ENCODE results near the gene GABRA4. TPM values are rescaled to one million over a fixed set of nuclear protein-coding genes. Genes with fewer than 3 reads are reported as not detected.

GABRA4 gene
- total and polyA plus RNA-seq, 12 donors = 2.4 to 57.1 (median 25.4) TPM

DNA sequence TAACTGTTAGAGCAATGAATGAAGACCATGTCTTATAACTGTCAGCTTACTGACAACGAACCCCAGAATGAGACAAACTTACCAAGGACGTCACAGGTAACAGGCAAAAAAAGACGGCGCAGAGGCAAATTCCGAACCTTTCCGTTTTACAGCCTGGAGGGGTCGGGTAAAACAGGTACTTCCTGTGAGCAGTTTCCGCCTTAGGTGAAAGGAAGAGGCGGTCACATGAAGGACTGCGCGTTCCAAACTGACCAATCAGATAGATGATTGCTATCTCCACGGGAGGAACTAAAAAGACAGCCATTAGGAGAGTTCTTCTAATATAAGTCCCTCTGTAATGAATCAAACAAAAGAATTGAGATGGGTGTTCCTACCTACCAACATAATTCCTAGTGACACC is 84.3 kb downstream of the GABRA4 start, which contains the start of gene COX7B2:
TSS of gene COX7B2 (minus strand) at position 168 of the 400 bp plus-strand sequence. CDS start 174,053 bp downstream, outside the sequence.
- no peaks in the 10 kb centered on the region for H3K36me3 ChIP-seq
- no peak within 1 kb of the TSS for H3K27ac ChIP-seq
- H3K27me3 ChIP-seq = no peaks in the 10 kb centered on the region
- DNase-seq (no peak), ATAC-seq (no peak)
- WGBS, 2 donors = 86 to 89% methylated on average over 12 of the region's 12 CpGs
- H3K9me3 ChIP-seq = peaks cover 0 to 5% (median 0%) of the 10 kb centered on the region in 11 donors
- no peak within 1 kb of the TSS for H3K4me3 ChIP-seq
- TF ChIP-seq, protein P1, sequence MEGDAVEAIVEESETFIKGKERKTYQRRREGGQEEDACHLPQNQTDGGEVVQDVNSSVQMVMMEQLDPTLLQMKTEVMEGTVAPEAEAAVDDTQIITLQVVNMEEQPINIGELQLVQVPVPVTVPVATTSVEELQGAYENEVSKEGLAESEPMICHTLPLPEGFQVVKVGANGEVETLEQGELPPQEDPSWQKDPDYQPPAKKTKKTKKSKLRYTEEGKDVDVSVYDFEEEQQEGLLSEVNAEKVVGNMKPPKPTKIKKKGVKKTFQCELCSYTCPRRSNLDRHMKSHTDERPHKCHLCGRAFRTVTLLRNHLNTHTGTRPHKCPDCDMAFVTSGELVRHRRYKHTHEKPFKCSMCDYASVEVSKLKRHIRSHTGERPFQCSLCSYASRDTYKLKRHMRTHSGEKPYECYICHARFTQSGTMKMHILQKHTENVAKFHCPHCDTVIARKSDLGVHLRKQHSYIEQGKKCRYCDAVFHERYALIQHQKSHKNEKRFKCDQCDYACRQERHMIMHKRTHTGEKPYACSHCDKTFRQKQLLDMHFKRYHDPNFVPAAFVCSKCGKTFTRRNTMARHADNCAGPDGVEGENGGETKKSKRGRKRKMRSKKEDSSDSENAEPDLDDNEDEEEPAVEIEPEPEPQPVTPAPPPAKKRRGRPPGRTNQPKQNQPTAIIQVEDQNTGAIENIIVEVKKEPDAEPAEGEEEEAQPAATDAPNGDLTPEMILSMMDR (IDR thresholded peaks at IDR 0.05) = no peak
- H3K4me1 ChIP-seq = no peaks in the 10 kb centered on the region
- intact Hi-C loops (cut with DNase I) = no loop called here

DNA sequence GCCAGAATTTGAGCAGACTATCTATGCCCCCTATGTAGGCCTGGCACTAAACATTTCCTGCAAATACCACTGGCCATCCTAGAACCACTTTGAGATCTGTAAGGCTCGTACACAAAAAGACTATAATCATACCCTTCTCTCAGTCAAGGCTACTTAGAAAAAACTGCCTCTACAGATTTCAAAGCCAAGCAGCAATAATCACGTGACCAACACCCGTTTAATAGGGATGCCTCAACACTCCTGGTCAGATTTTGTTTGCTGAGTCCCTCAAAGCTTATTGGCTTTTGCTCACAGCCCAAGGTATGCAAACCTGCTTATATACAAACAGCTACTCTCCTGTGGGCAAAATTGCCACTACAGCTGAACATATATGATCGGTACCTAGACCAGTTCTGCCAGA is 85.2 kb downstream of the GABRA4 start:
- ATAC-seq (no peak), DNase-seq (no peak)
- no peaks in the 10 kb centered on the region for H3K27me3 ChIP-seq
- H3K4me3 ChIP-seq = no peak overlapping the region
- H3K27ac ChIP-seq = no peak overlapping the region
- TF ChIP-seq, protein P1 (IDR thresholded peaks at IDR 0.05) = no peak
- H3K4me1 ChIP-seq = no peaks in the 10 kb centered on the region
- WGBS, 2 donors = 78 to 81% methylated on average over 4 of the region's 4 CpGs
- intact Hi-C loops (cut with DNase I) = no loop called here
- H3K36me3 ChIP-seq = no peaks in the 10 kb centered on the region
- peaks cover 0 to 5% (median 0%) of the 10 kb centered on the region in 11 donors for H3K9me3 ChIP-seq

DNA sequence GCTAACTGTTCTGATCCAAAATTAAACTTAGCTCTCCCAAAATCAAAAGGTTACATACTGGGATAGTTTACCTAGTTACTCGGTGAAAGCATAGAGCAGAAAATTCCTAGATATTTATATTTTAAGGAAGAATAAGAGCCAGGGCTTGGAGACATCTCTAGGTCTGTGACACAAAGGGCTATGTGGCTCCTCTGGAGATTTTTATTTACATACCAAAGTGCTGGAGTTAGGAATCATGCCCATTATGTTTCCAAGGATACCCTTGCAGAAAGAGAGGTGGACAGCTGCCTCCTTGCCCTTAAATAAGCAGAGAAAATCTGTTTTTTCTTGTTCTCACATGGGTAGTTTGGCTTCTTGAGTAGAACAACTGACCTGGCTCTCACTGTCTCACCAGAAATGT is 93.3 kb downstream of the GABRA4 start:
- intact Hi-C loops (cut with DNase I) = no loop called here
- no peaks in the 10 kb centered on the region for H3K27me3 ChIP-seq
- H3K4me3 ChIP-seq = no peak overlapping the region
- WGBS, 2 donors = 67 to 68% methylated on average over 1 of the region's 1 CpG
- H3K36me3 ChIP-seq = no peaks in the 10 kb centered on the region
- ATAC-seq (no peak), DNase-seq (no peak)
- H3K4me1 ChIP-seq = no peaks in the 10 kb centered on the region
- H3K9me3 ChIP-seq = no peaks in the 10 kb centered on the region
- H3K27ac ChIP-seq = no peak overlapping the region
- TF ChIP-seq, protein P1 (IDR thresholded peaks at IDR 0.05) = no peak

DNA sequence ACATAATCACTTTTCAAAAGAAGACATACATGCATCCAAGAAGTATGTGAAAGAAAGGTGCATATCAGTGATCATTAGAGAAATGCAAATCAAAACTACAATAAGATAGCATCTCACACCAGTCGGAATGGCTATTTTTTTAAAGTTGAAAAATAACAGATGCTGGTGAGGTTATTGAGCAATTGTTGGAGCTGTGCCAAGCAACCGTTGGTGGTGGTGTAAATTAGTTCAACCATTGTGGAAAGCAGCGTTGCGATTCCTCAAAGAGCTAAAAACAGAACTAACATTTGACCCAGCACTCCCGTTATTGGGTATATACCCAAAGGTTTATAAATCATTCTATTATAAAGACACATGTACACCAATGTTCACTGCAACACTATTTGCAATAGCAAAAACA is 98.6 kb downstream of the GABRA4 start:
- no peaks in the 10 kb centered on the region for H3K36me3 ChIP-seq
- 53 to 55% methylated on average over 5 of the region's 5 CpGs for WGBS, 2 donors
- H3K4me1 ChIP-seq = no peaks in the 10 kb centered on the region
- ATAC-seq (no peak), DNase-seq (no peak)
- no peak overlapping the region for H3K4me3 ChIP-seq
- no peak overlapping the region for H3K27ac ChIP-seq
- peaks cover 0 to 6% (median 0%) of the 10 kb centered on the region in 11 donors for H3K9me3 ChIP-seq
- peaks cover 0 to 2% (median 0%) of the 10 kb centered on the region in 7 donors for H3K27me3 ChIP-seq
- TF ChIP-seq, protein P1 (IDR thresholded peaks at IDR 0.05) = no peak
- intact Hi-C loops (cut with DNase I) = no loop called here
